SKM-1 (cell line): Measurements from ENCODE around the gene SLCO1C1.

Experiments
- DNase-seq: peaks from one replicate; lab custom pipeline; 2025; ENCODE audit not compliant: unreplicated experiment; lab: John Stamatoyannopoulos, UW

Gene SLCO1C1

GRCh38 chr12:20792971-20793370, 97.8 kb downstream of the SLCO1C1 start:
- no peak for DNase-seq

GRCh38 chr12:20798554-20798953, 103.4 kb downstream of the SLCO1C1 start:
- no peak for DNase-seq

- no peak for DNase-seq
Observed at GRCh38 chr12:20800160-20800559, 105.0 kb downstream of the SLCO1C1 start.

GRCh38 chr12:20801035-20801434, 105.9 kb downstream of the SLCO1C1 start:
- DNase-seq, result no peak
